ENCODE results near the gene SRRM1.
"Not testable (repeated sequence)": the region's sequence is repeated elsewhere in the genome, so short reads cannot be mapped to it uniquely, and the experiment has no call there.

The SRRM1 gene

GRCh38 chr1:24717887-24718650 is 75.0 kb downstream of the SRRM1 start:
- DNase-seq (ENCODE audit: low read depth) = no peak

- DNase-seq (ENCODE audit: low read depth) = no peak
Observed at GRCh38 chr1:24720152-24720551, 77.0 kb downstream of the SRRM1 start.

GRCh38 chr1:24721533-24721932 is 78.4 kb downstream of the SRRM1 start:
- DNase-seq (ENCODE audit: low read depth) = no peak

- DNase-seq (ENCODE audit: low read depth) = not testable (repeated sequence)
Observed at GRCh38 chr1:24722073-24723035, 79.3 kb downstream of the SRRM1 start.

Measured in T follicular helper cell (primary cell).